ENCODE data around the gene TBX19. TPM values are rescaled to one million over a fixed set of nuclear protein-coding genes. Genes with fewer than 3 reads are reported as not detected.

Gene TBX19
- total and polyA plus RNA-seq, 12 donors: 0.35 to 2.2 (median 1.1) TPM; not detected in 1

DNA sequence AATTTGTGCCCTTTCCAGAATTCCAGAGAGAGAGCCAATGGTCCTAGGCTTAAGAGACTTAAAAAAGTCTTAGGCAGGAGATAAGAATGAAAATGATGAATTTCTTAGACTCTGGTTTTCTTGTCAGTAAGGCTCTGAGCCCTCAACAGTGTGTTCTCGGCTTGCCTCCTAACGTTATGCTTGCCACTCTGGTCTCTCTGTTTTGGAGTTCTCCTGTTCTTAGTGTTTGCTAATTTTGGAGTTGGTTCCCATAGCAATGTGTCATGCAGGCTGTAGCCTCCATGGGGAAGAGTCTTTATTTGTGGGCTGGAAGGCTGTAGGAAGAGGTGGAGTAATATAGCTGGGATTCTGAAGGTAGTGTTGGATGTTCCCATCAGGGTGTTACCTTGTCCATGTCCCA is 19.9 kb downstream of the TBX19 start:
- TF ChIP-seq, protein P1, sequence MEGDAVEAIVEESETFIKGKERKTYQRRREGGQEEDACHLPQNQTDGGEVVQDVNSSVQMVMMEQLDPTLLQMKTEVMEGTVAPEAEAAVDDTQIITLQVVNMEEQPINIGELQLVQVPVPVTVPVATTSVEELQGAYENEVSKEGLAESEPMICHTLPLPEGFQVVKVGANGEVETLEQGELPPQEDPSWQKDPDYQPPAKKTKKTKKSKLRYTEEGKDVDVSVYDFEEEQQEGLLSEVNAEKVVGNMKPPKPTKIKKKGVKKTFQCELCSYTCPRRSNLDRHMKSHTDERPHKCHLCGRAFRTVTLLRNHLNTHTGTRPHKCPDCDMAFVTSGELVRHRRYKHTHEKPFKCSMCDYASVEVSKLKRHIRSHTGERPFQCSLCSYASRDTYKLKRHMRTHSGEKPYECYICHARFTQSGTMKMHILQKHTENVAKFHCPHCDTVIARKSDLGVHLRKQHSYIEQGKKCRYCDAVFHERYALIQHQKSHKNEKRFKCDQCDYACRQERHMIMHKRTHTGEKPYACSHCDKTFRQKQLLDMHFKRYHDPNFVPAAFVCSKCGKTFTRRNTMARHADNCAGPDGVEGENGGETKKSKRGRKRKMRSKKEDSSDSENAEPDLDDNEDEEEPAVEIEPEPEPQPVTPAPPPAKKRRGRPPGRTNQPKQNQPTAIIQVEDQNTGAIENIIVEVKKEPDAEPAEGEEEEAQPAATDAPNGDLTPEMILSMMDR (IDR thresholded peaks at IDR 0.05): no peak
- TF ChIP-seq POLR2A (IDR thresholded peaks at IDR 0.05): no peak
- no peak overlapping the region for H3K4me3 ChIP-seq
- no peak for DNase-seq
- 72 to 95% (median 93%) methylated on average over 2 of the region's 2 CpGs for WGBS, 4 donors
- no peaks in the 10 kb centered on the region for H3K27me3 ChIP-seq
- no peaks in the 10 kb centered on the region for H3K9me3 ChIP-seq (replicated peaks in 1 of 3)
- no peak overlapping the region for H3K27ac ChIP-seq
- no peaks in the 10 kb centered on the region for H3K36me3 ChIP-seq (replicated peaks in 1 of 2)
- intact Hi-C loops (cut with DNase I): no loop called here
- no peaks in the 10 kb centered on the region for H3K4me1 ChIP-seq (replicated peaks in 1 of 2)

DNA sequence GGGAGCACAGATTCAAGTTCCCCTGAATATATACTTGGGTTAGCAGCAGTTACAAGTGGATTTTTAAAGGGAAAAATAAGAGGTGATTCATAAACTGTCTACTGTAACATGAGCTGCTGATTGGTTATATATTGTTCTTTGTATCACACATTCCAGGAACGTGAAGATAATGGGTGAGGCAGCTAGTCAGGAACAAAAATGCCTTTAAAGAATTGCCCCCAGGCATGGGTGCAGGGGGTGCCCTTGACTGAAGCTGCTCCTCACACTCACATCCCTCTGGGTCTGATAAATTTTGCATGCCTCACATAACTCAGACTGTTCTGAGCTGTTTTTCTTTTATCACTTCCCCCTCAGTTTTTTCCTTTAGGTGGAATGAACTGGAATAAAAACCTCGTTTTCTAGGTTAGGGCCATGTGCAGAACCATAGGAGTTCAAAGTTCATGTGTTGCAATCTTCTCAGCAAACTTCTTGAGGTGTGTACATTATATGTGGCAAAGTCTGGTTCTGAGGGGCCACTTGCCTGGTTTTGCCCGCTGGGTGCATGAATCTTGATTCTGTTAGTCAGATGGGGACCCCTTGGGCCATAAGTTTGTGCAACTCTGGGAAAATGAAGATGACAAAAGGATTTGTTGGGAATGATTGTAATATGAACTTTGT is 21.1 kb downstream of the TBX19 start:
- no peak overlapping the region for H3K4me3 ChIP-seq
- no peaks in the 10 kb centered on the region for H3K36me3 ChIP-seq (replicated peaks in 1 of 2)
- TF ChIP-seq, protein P1 (IDR thresholded peaks at IDR 0.05): no peak
- TF ChIP-seq POLR2A (IDR thresholded peaks at IDR 0.05): no peak
- no peaks in the 10 kb centered on the region for H3K4me1 ChIP-seq (replicated peaks in 1 of 2)
- H3K27ac ChIP-seq: no peak overlapping the region
- intact Hi-C loops (cut with DNase I): no loop called here
- no peaks in the 10 kb centered on the region for H3K9me3 ChIP-seq (replicated peaks in 1 of 3)
- no peaks in the 10 kb centered on the region for H3K27me3 ChIP-seq
- 61 to 78% (median 77%) methylated on average over 3 of the region's 3 CpGs for WGBS, 4 donors
- DNase-seq: no peak

DNA sequence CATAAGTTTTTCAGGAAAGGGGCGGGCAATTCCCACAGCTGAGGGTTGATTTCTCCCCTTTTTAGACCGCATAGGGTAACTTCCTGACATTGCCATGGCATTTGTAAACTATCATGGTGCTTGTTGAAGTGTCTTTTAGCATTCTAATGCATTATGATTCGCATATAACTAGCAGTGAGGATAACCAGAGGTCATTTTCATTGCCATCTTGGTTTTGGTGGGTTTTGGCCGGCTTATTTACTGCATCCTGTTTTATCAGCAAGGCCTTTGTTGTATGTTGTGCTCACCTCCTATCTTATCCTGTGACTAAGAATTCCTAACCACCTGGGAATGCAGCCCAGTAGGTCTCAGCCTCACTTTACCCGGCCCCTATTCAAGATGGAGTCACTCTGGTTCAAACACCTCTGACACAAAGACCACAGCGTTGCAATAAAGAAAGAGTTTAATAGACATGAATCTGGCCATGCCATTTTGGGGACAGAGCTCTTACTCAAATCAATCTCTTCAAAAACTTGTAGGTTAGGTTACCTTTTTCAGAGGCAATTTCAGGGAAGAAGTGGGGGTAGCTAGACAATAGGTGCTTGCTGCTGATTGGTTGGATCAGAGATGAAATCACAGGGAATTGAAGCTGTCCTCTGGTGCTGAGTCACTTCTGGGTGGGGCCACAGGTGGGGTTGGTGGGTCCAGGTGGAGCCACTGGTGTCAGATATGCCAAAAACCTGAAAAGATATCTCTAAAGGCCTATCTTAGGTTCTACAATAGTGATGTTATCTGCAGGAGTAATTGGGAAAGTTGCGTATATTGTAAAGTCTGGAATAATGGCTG is 23.3 kb downstream of the TBX19 start:
- Histone ChIP-seq H3K27me3 (no peaks in the 10 kb centered on the region), H3K27ac (no peak overlapping the region), H3K36me3 (replicated peaks in 1 of 2) (no peaks in the 10 kb centered on the region), H3K4me1 (replicated peaks in 1 of 2) (no peaks in the 10 kb centered on the region), H3K9me3 (replicated peaks in 1 of 3) (no peaks in the 10 kb centered on the region), H3K4me3 (no peak overlapping the region)
- intact Hi-C loops (cut with DNase I): no loop called here
- WGBS, 4 donors: 87 to 95% (median 90%) methylated on average over 7 of the region's 7 CpGs
- DNase-seq: no peak
- TF ChIP-seq POLR2A (IDR thresholded peaks at IDR 0.05): no peak
- TF ChIP-seq, protein P1 (IDR thresholded peaks at IDR 0.05): no peak

DNA sequence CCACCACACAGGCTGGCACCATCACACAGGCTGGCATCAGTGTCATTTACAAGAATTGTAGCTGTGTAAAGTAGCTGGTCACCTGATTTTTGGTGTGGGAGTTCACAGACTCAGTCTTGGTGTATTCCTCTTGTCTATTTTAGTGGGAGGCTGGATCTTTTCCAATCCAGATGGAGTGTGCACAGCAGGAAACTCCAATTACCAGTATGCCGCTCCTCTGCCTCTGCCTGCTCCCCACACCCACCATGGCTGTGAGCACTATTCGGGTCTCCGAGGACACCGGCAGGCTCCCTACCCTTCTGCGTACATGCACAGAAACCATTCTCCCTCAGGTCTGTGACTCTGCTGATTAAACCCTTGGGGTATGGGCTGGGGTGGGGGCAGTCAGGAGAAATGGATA is 24.2 kb downstream of the TBX19 start:
- Histone ChIP-seq H3K4me1 (replicated peaks in 1 of 2) (no peaks in the 10 kb centered on the region), H3K9me3 (replicated peaks in 1 of 3) (no peaks in the 10 kb centered on the region), H3K36me3 (replicated peaks in 1 of 2) (no peaks in the 10 kb centered on the region), H3K27ac (no peak overlapping the region), H3K27me3 (no peaks in the 10 kb centered on the region), H3K4me3 (no peak overlapping the region)
- intact Hi-C loops (cut with DNase I): no loop called here
- no peak for DNase-seq
- WGBS, 4 donors: 95 to 98% (median 96%) methylated on average over 5 of the region's 5 CpGs
- TF ChIP-seq, protein P1 (IDR thresholded peaks at IDR 0.05): no peak
- TF ChIP-seq POLR2A (IDR thresholded peaks at IDR 0.05): no peak

All from adrenal gland (tissue), 12 donors.